NCI-H2081 treated with DMSO at 0.1 percent for 48 hours (cell line): ENCODE results near the gene AKR1A1.

Experiments used
- DNase-seq: peaks from one replicate; lab custom pipeline; 2025; lab: John Stamatoyannopoulos, UW

AKR1A1 gene

DNA sequence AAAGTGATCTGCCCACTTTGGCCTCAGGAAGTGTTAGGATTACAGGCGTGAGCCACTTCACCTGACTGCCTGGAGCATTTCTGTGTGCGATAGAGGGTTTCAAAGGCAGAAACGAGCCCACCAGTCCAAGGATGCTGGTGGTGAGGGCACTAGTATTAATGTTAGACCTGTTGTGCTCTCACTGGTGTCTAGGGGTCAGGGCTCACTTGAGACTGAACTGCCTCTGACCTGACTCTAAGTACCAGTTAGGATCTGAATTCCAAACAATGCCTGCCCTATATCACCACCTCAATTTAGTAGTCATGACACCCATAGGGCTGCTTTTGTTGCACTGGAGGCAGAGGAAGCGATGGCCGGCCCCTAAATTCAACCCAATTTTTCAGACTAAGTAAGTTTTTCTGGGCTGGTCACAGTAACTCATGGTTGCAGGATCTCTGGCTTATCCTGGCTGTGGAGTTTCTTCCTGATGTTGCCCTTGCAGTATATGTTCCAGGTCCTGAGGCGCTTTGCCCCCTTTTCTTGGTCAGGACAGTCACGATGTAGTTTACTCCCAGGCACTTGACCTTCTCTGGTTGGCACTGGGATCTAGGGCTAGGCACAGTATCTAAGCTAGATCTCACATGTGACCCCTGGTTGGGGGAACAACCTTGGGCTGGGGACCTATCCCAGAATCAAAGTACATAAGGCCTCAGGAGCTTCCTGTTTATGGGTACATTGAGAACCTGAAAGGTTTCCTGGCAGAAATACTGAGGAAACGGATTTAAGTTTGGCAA is 68.7 kb downstream of the AKR1A1 start:
- DNase-seq = no peak
